HepG2 (cell line): Measurements from ENCODE around the gene CLIC6. TPM values are rescaled to one million over a fixed set of nuclear protein-coding genes. Genes with fewer than 3 reads are reported as not detected.

Source experiments
- AFF4 ChIP-seq: sonication (generic); formaldehyde crosslinking; IDR thresholded peaks from 2 replicates; pipeline ENCODE4 v1.4.0; 2020; ENCODE audit warnings: missing genetic modification reagents
- ATF4 ChIP-seq, 2 experiments: fragments of 450-650 bp in 1 of 2; sonication (generic) in 1 of 2; formaldehyde crosslinking; IDR thresholded peaks; 2 replicates each; pipeline versions ENCODE4 v1.5.0 to v1.8.0; 2020 to 2022; ENCODE audit warnings: mild to moderate bottlenecking in 1 of 2, missing genetic modification reagents in 1 of 2
- ATM ChIP-seq: fragments of 450-650 bp; IDR thresholded peaks from 2 replicates; pipeline ENCODE4 v1.7.1; 2017; ENCODE audit warnings: mild to moderate bottlenecking, borderline replicate concordance
- BATF2 ChIP-seq: sonication (generic); formaldehyde crosslinking; IDR thresholded peaks from 2 replicates; pipeline ENCODE4 v1.8.0; 2022; ENCODE audit warnings: mild to moderate bottlenecking, missing genetic modification reagents, moderate library complexity
- BHLHE40 ChIP-seq: IDR thresholded peaks from 2 replicates; pipeline ENCODE4 v1.6.1; 2011; ENCODE audit warnings: low read length, improper control_type of control experiment
- DBP ChIP-seq: sonication (generic); formaldehyde crosslinking; IDR thresholded peaks from 2 replicates; pipeline ENCODE4 v1.4.0; 2020; ENCODE audit warnings: missing genetic modification reagents; ENCODE audit errors: not compliant biosample characterization
- EP300 ChIP-seq, 3 experiments: sonication (generic) in 1 of 3; formaldehyde crosslinking in 1 of 3; IDR thresholded peaks; 2 replicates each; pipeline versions ENCODE4 v1.5.1 to v1.6.1; 2011 to 2020; ENCODE audit warnings: low read depth in 2 of 3, low read length in 2 of 3, borderline replicate concordance in 1 of 3, improper control_type of control experiment in 1 of 3, mild to moderate bottlenecking in 1 of 3, missing genetic modification reagents in 1 of 3, moderate library complexity in 1 of 3
- HNRNPL ChIP-seq: fragments of 200-400 bp; formaldehyde crosslinking; IDR thresholded peaks from 2 replicates; pipeline ENCODE4 v1.6.1; 2017; ENCODE audit warnings: mild to moderate bottlenecking, low read depth, low read length
- KLF13 ChIP-seq: sonication (generic); formaldehyde crosslinking; IDR thresholded peaks from 2 replicates; pipeline ENCODE4 v1.4.0; 2020; ENCODE audit warnings: mild to moderate bottlenecking, missing genetic modification reagents
- NAIF1 ChIP-seq: sonication (generic); formaldehyde crosslinking; IDR thresholded peaks from 2 replicates; pipeline ENCODE4 v1.5.0; 2020; ENCODE audit warnings: mild to moderate bottlenecking, missing genetic modification reagents, borderline replicate concordance
- NCOR1 ChIP-seq: fragments of 200-600 bp; sonication (generic); IDR thresholded peaks from 2 replicates; pipeline ENCODE4 v1.7.0; 2017; ENCODE audit warnings: antibody characterized with exemption, low read length, borderline replicate concordance
- NR2C2 ChIP-seq: sonication (generic); formaldehyde crosslinking; IDR thresholded peaks from 2 replicates; pipeline ENCODE4 v1.4.0; 2020; ENCODE audit warnings: missing genetic modification reagents, mild to moderate bottlenecking, moderate library complexity, borderline replicate concordance
- PLRG1 ChIP-seq: fragments of 450-650 bp; conservative IDR thresholded peaks from 2 replicates; pipeline ENCODE4 v1.6.1; 2016
- SOX6 ChIP-seq, 2 experiments: fragments of 450-650 bp in 1 of 2; sonication (generic) in 1 of 2; formaldehyde crosslinking in 1 of 2; IDR thresholded peaks; 2 replicates each; pipeline versions ENCODE4 v1.4.0 to v1.6.1; 2017 to 2020; ENCODE audit warnings: antibody characterized with exemption in 1 of 2, mild to moderate bottlenecking in 1 of 2, missing genetic modification reagents in 1 of 2
- SRY ChIP-seq: sonication (generic); formaldehyde crosslinking; IDR thresholded peaks from 2 replicates; pipeline ENCODE4 v1.8.0; 2022; ENCODE audit warnings: mild to moderate bottlenecking, missing genetic modification reagents
- TCF7L2 ChIP-seq: IDR thresholded peaks from 2 replicates; pipeline ENCODE4 v1.6.1; 2011; ENCODE audit warnings: mild to moderate bottlenecking, low read depth, low read length, moderate library complexity
- THAP8 ChIP-seq: sonication (generic); formaldehyde crosslinking; IDR thresholded peaks from 2 replicates; pipeline ENCODE4 v1.5.1; 2020; ENCODE audit warnings: missing genetic modification reagents, mild to moderate bottlenecking, borderline replicate concordance
- THRA ChIP-seq: sonication (generic); formaldehyde crosslinking; IDR thresholded peaks from 2 replicates; pipeline ENCODE4 v1.4.0; 2020; ENCODE audit warnings: missing genetic modification reagents, borderline replicate concordance
- ZMYM2 ChIP-seq: sonication (generic); formaldehyde crosslinking; IDR thresholded peaks from 2 replicates; pipeline ENCODE4 v1.8.0; 2022; ENCODE audit warnings: mild to moderate bottlenecking, missing genetic modification reagents
- ZNF431 ChIP-seq: sonication (generic); formaldehyde crosslinking; IDR thresholded peaks from 2 replicates; pipeline ENCODE4 v1.9.0; 2022; ENCODE audit warnings: missing genetic modification reagents, low read depth, mild to moderate bottlenecking, borderline replicate concordance
- ZSCAN29 ChIP-seq: sonication (generic); formaldehyde crosslinking; conservative IDR thresholded peaks from 2 replicates; pipeline ENCODE4 v1.4.0; 2020; ENCODE audit warnings: mild to moderate bottlenecking, missing genetic modification reagents
- polyA plus RNA-seq, 8 experiments: library from polyadenylated mRNA; depleted of rRNA in 3 of 8; stranded (reverse) in 7 of 8; unstranded in 1 of 8; fragments of >200 nt; fragmentation: Illumina TruSeq in 4 of 8; extraction: Trizol in 4 of 8; gene quantifications; 2 replicates each; pipeline versions ENCODE4 v1.2.1 to v1.2.3, GENCODE V29; 2011 to 2016; ENCODE audit warnings: low read depth in 4 of 8, missing spikeins in 1 of 8, mixed read lengths in 1 of 8; ENCODE audit not compliant: insufficient read depth in 1 of 8
- total RNA-seq, 5 experiments: library from RNA; depleted of rRNA; stranded (reverse); fragments of >200 nt; fragmentation: Illumina TruSeq; extraction: Trizol; gene quantifications; 2 replicates each; pipeline ENCODE4 v1.2.3, GENCODE V29; 2016; ENCODE audit warnings: low read depth in 1 of 5

Gene CLIC6
- total and polyA plus RNA-seq, 2 of the 13 experiments (the other 11 are each of a cell fraction or from before 2014, with no cell fraction given): not detected

- no peak for TF ChIP-seq NAIF1 (CRISPR knock-in tag)
- TF ChIP-seq DBP (CRISPR knock-in tag): no peak
- no peak for TF ChIP-seq PLRG1
- no peak for TF ChIP-seq ZMYM2
- no peak for TF ChIP-seq ATM
- no peak for TF ChIP-seq THRA (CRISPR knock-in tag)
- no peak for TF ChIP-seq NCOR1
- no peak for TF ChIP-seq THAP8 (CRISPR knock-in tag)
- TF ChIP-seq NR2C2 (CRISPR knock-in tag): 0 out of 2 replicates have a peak, but pooled peaks have one; percentile 15
- TF ChIP-seq EP300 (IDR thresholded peaks at IDR 0.05; ENCODE audit: low read depth in 2 of 2, low read length in 2 of 2): peak in 1 of 2 experiments; percentile 43; a peak in 1 of 4 replicates
- TF ChIP-seq EP300 (CRISPR knock-in tag; IDR thresholded peaks at IDR 0.05; ENCODE audit: borderline replicate concordance): no peak
- no peak for TF ChIP-seq ZNF431 (CRISPR knock-in tag)
- no peak for TF ChIP-seq HNRNPL
- TF ChIP-seq AFF4 (CRISPR knock-in tag): no peak
- TF ChIP-seq ZSCAN29 (CRISPR knock-in tag): no peak
- TF ChIP-seq SOX6 (IDR thresholded peaks at IDR 0.05): no peak
- TF ChIP-seq SOX6 (CRISPR knock-in tag; IDR thresholded peaks at IDR 0.05): peak; percentile 48; the same call in 1 of the 2 replicates
- peak; percentile 46; the same call in 1 of the 2 replicates for TF ChIP-seq BHLHE40
- TF ChIP-seq BATF2: no peak
- TF ChIP-seq TCF7L2: 0 out of 2 replicates have a peak, but pooled peaks have one; percentile 16
- no peak for TF ChIP-seq SRY (CRISPR knock-in tag)
- TF ChIP-seq KLF13: no peak
- TF ChIP-seq ATF4 (CRISPR knock-in tag; IDR thresholded peaks at IDR 0.05): 0 out of 4 replicates have a peak, but pooled peaks of 1 of the 2 experiments have one; percentile 12
Observed at GRCh38 chr21:34748862-34749261, 80.1 kb downstream of the CLIC6 start (continued).
